K562 (cell line): ENCODE results near the gene DIO3. TPM values are rescaled to one million over a fixed set of nuclear protein-coding genes. Genes with fewer than 3 reads are reported as not detected.

Experiments used
- ATAC-seq: fragments of 200-7000 bp; cut with Tn5 transposase; 3 replicates; pipeline ENCODE4 v1.9.1; 2020; ENCODE audit warnings: moderate library complexity
- BruUV-seq: library from RNA; stranded (reverse); fragments of 400-500 nt; replicated peaks from 2 replicates; lab custom pipeline; 2021; lab: Mats Ljungman, UMichigan
- CTCF ChIA-PET: fragments of 300-600 bp; formaldehyde crosslinking; extraction: SDS; loops from one replicate; lab custom pipeline; 2021; ENCODE audit warnings: low intra/inter-chr PET ratio; lab: Yijun Ruan, JAX
- POLR2A ChIA-PET: fragments of 300-600, 350-650 bp; sonication (Branson Sonifier 250); formaldehyde crosslinking; extraction: SDS; loops from one replicate; lab custom pipeline; 2021; ENCODE audit warnings: antibody characterized with exemption, inconsistent platforms; lab: Yijun Ruan, JAX
- DNase-seq, 4 experiments: peaks; one replicate each; pipeline versions ENCODE4 v3.0.0 to v3.0.0-alpha.2; 2011 to 2018; ENCODE audit warnings: low spot score in 3 of 4, mixed read lengths in 3 of 4; ENCODE audit errors: extremely low read depth in 1 of 4
- FAIRE-seq: peaks from 2 replicates; lab custom pipeline; 2011; peaks lifted over from hg19 to GRCh38; lab: Jason Lieb, UNC
- H2AFZ ChIP-seq: 2 replicates; pipeline ENCODE4 v1.6.0; 2011; ENCODE audit warnings: low read depth, low read length, control low read depth, inconsistent platforms
- H3K27ac ChIP-seq: fragments of 200-600 bp; 3 replicates; pipeline ENCODE4 v1.8.0; 2011; ENCODE audit warnings: low read depth, mild to moderate bottlenecking, control low read depth, inconsistent platforms, low read length, moderate library complexity, mixed read lengths; ENCODE audit errors: extremely low read depth
- H3K27me3 ChIP-seq, 2 experiments: fragments of 300-600 bp in 1 of 2; 2 replicates in 1 of 2; 3 replicates in 1 of 2; pipeline versions ENCODE4 v1.6.0 to v1.8.0; 2011; ENCODE audit warnings: inconsistent platforms in 2 of 2, low read length in 2 of 2, mild to moderate bottlenecking in 1 of 2, mixed read lengths in 1 of 2, moderate library complexity in 1 of 2; ENCODE audit not compliant: control insufficient read depth in 2 of 2, insufficient read depth in 2 of 2
- H3K36me3 ChIP-seq: fragments of 300-600 bp; 3 replicates; pipeline ENCODE4 v1.8.0; 2011; ENCODE audit warnings: mild to moderate bottlenecking, low read length, inconsistent platforms; ENCODE audit not compliant: control insufficient read depth, insufficient read depth
- H3K4me1 ChIP-seq, 2 experiments: fragments of 200-600 bp in 1 of 2; replicated peaks in 1 of 2; 2 replicates in 1 of 2; 3 replicates in 1 of 2; pipeline versions ENCODE4 v1.5.1 to v1.8.0; 2011; ENCODE audit warnings: inconsistent platforms in 2 of 2, low read length in 2 of 2, mild to moderate bottlenecking in 1 of 2, mixed read lengths in 1 of 2, moderate library complexity in 1 of 2; ENCODE audit not compliant: control insufficient read depth in 2 of 2, insufficient read depth in 2 of 2
- H3K4me2 ChIP-seq: 2 replicates; pipeline ENCODE4 v1.6.1; 2011; ENCODE audit warnings: low read length, control low read depth, inconsistent platforms, mixed read lengths; ENCODE audit not compliant: insufficient read depth
- H3K4me3 ChIP-seq: fragments of 200-600 bp; sonication (generic), shearing (Covaris generic); 2 replicates; pipeline ENCODE4 v1.5.1; 2016; ENCODE audit warnings: control low read depth, inconsistent platforms
- H3K79me2 ChIP-seq: fragments of 200-600 bp; 3 replicates; pipeline ENCODE4 v1.8.0; 2011; ENCODE audit warnings: low read length, inconsistent platforms; ENCODE audit not compliant: control insufficient read depth, insufficient read depth
- H3K9ac ChIP-seq, 2 experiments: 2 replicates each; pipeline versions ENCODE4 v1.6.0 to v1.6.1; 2011; ENCODE audit warnings: low read depth in 2 of 2, low read length in 2 of 2, control low read depth in 1 of 2, inconsistent platforms in 1 of 2, mild to moderate bottlenecking in 1 of 2, mixed read lengths in 1 of 2; ENCODE audit not compliant: insufficient read depth in 1 of 2
- H3K9me1 ChIP-seq: one replicate; pipeline ENCODE4 v1.6.0; 2011; ENCODE audit warnings: inconsistent platforms, mild to moderate bottlenecking, low read length, moderate library complexity; ENCODE audit not compliant: control insufficient read depth, insufficient read depth
- H3K9me3 ChIP-seq: replicated peaks from 2 replicates; pipeline ENCODE4 v1.5.1; 2011; ENCODE audit warnings: low read depth, low read length, inconsistent platforms; ENCODE audit not compliant: control insufficient read depth, insufficient read depth
- H4K20me1 ChIP-seq: replicated peaks from 2 replicates; pipeline ENCODE4 v1.6.1; 2011; ENCODE audit warnings: low read length, inconsistent platforms, mixed read lengths; ENCODE audit not compliant: control insufficient read depth, insufficient read depth
- BCL6 ChIP-seq: fragments of 250-450 bp; sonication (Bioruptor Pico); IDR thresholded peaks from 2 replicates; pipeline ENCODE4 v1.4.0; 2020
- CLOCK ChIP-seq: fragments of 250-450 bp; sonication (Bioruptor Pico); IDR thresholded peaks from 2 replicates; pipeline ENCODE4 v1.4.0; 2020; ENCODE audit warnings: mild to moderate bottlenecking, moderate library complexity, borderline replicate concordance
- HMBOX1 ChIP-seq: sonication (generic); IDR thresholded peaks from 2 replicates; pipeline ENCODE4 v1.6.1; 2016
- PREB ChIP-seq: sonication (generic); formaldehyde crosslinking; IDR thresholded peaks from 2 replicates; pipeline ENCODE4 v1.8.1; 2023; ENCODE audit warnings: mild to moderate bottlenecking, missing genetic modification reagents
- PTRF ChIP-seq: fragments of 450-650 bp; IDR thresholded peaks from 2 replicates; pipeline ENCODE4 v1.6.1; 2016; ENCODE audit warnings: mild to moderate bottlenecking, missing genetic modification characterization, missing compliant biosample characterization
- TFAP4 ChIP-seq: sonication (generic); formaldehyde crosslinking; IDR thresholded peaks from 2 replicates; pipeline ENCODE4 v1.8.0; 2022; ENCODE audit warnings: missing genetic modification reagents, mild to moderate bottlenecking, moderate library complexity, borderline replicate concordance
- ZC3H11A ChIP-seq: IDR thresholded peaks from 2 replicates; pipeline ENCODE4 v1.6.1; 2012; ENCODE audit warnings: low read depth, low read length, improper control_type of control experiment
- ZNF609 ChIP-seq: sonication (generic); formaldehyde crosslinking; IDR thresholded peaks from 2 replicates; pipeline ENCODE4 v1.8.1; 2023; ENCODE audit warnings: missing genetic modification reagents, mild to moderate bottlenecking, borderline replicate concordance
- ZNF785 ChIP-seq: fragments of 250-450 bp; sonication (Bioruptor Pico); IDR thresholded peaks from 2 replicates; pipeline ENCODE4 v1.4.0; 2020; ENCODE audit warnings: mild to moderate bottlenecking
- WGBS: fragments of 100-300 bp; shearing (Covaris generic); methylation state at CpG from one replicate; pipeline ENCODE4 v1.1.6; 2016; ENCODE audit warnings: low coverage, mixed read lengths; ENCODE audit not compliant: insufficient coverage; ENCODE audit errors: missing lambda C conversion rate; 5-methylcytosine and 5-hydroxymethylcytosine counted together
- in situ Hi-C: fragments of 300-500 bp; cut with MboI; formaldehyde crosslinking; loops from 4 replicates; pipeline ENCODE4 v1.15.0; 2018; ENCODE audit warnings: inconsistent platforms, mixed read lengths
- intact Hi-C: fragments of 100-400 bp; cut with micrococcal nuclease; formaldehyde crosslinking; loops from 2 replicates; pipeline ENCODE4 v1.14.2; 2022
- polyA plus RNA-seq, 8 experiments: library from polyadenylated mRNA; depleted of rRNA in 4 of 8; stranded (reverse) in 5 of 8; unstranded in 3 of 8; fragments of >200 nt; fragmentation: Nextera tagmentation in 2 of 8; fragmentation: Illumina TruSeq in 1 of 8; extraction: Ambion mirVana in 2 of 8; extraction: Trizol in 1 of 8; gene quantifications; 2 replicates each; pipeline versions ENCODE4 v1.2.1 to v1.2.3, GENCODE V29; 2011 to 2014; ENCODE audit warnings: inconsistent platforms in 1 of 8, missing spikeins in 1 of 8
- total RNA-seq, 7 experiments: library from RNA; depleted of rRNA in 6 of 7; stranded (reverse); fragments of >200 nt in 6 of 7; fragmentation: Illumina TruSeq in 2 of 7; extraction: Trizol in 2 of 7; gene quantifications; 2 replicates each; pipeline versions ENCODE4 v1.2.1 to v1.2.3, GENCODE V29; 2011 to 2021; ENCODE audit warnings: low replicate concordance in 1 of 7

DIO3 gene
- total and polyA plus RNA-seq, 9 of the 15 experiments (the other 6 are each of a cell fraction or from before 2014, with no cell fraction given) = not detected

- no peak for TF ChIP-seq CLOCK (CRISPR knock-in tag)
- no peak for TF ChIP-seq PTRF
- TF ChIP-seq ZC3H11A = no peak
- no peak for TF ChIP-seq HMBOX1
Observed at GRCh38 chr14:101529079-101529478, 32.2 kb upstream of the DIO3 start (continued).

- DNase-seq = no peak
- Histone ChIP-seq H3K9ac (no peak overlapping the region), H3K4me2 (no peak overlapping the region), H3K36me3 (no peaks in the 10 kb centered on the region), H4K20me1 (no peaks in the 10 kb centered on the region), H3K27ac (no peak overlapping the region), H3K4me1 (no peaks in the 10 kb centered on the region; a peak in 1 of 5 replicates), H3K4me3 (no peak overlapping the region), H3K27me3 (peaks cover 0 to 32% of the 10 kb centered on the region in 2 experiments; a peak in 3 of 5 replicates), H3K79me2 (no peaks in the 10 kb centered on the region), H3K9me1 (no peaks in the 10 kb centered on the region), H3K9me3 (no peaks in the 10 kb centered on the region), H2AFZ (no peak overlapping the region)
- 13% methylated on average over 3 of the region's 4 CpGs for WGBS
- BruUV-seq = no TSS peak
- no peak for ATAC-seq
- intact Hi-C loops = no loop called here
- ChIA-PET POLR2A (no interaction called here), CTCF (no interaction called here)
- no peak for FAIRE-seq
- in situ Hi-C loops = loop anchor here (5.0 kb wide), 1 partner anchor 52 kb away; no protein-coding TSS in a partner anchor
- TF ChIP-seq ZNF609 (no peak), ZNF785 (no peak), BCL6 (no peak), PREB (no peak), TFAP4 (CRISPR knock-in tag) (no peak)
Observed at GRCh38 chr14:101534198-101534597, 27.1 kb upstream of the DIO3 start.
